SK-N-SH (cell line): Measurements from ENCODE around the gene PLCG2.

Experiments
- CTCF ChIP-seq: fragments of 200-600 bp; sonication (generic); IDR thresholded peaks from 2 replicates; pipeline ENCODE4 v1.6.1; 2017; ENCODE audit warnings: antibody characterized with exemption, mild to moderate bottlenecking, moderate library complexity
- EP300 ChIP-seq, 2 experiments: IDR thresholded peaks; 2 replicates each; pipeline versions ENCODE4 v1.4.0 to v1.6.1; 2012; ENCODE audit warnings: borderline replicate concordance in 1 of 2, low read depth in 1 of 2, low read length in 1 of 2
- FOXJ3 ChIP-seq: sonication (generic); formaldehyde crosslinking; IDR thresholded peaks from 2 replicates; pipeline ENCODE4 v1.5.1; 2020; ENCODE audit warnings: mild to moderate bottlenecking, missing genetic modification reagents
- GABPA ChIP-seq: IDR thresholded peaks from 2 replicates; pipeline ENCODE4 v1.4.0; 2012; ENCODE audit warnings: low read depth, mild to moderate bottlenecking
- JUND ChIP-seq: IDR thresholded peaks from 2 replicates; pipeline ENCODE4 v1.4.0; 2012
- PBX3 ChIP-seq: IDR thresholded peaks from 2 replicates; pipeline ENCODE4; 2012

GRCh38 chr16:81971853-81972252 lies 192.8 kb downstream of the PLCG2 start:
- TF ChIP-seq CTCF (no peak), GABPA (no peak), EP300 (IDR thresholded peaks at IDR 0.05; ENCODE audit: borderline replicate concordance in 1 of 2, low read depth in 1 of 2, low read length in 1 of 2) (no peak), FOXJ3 (CRISPR knock-in tag) (no peak), PBX3 (no peak), JUND (no peak)
